GM19463 (cell line): ENCODE results near the gene TM6SF1.
"Not testable (repeated sequence)": the region's sequence is repeated elsewhere in the genome, so short reads cannot be mapped to it uniquely, and the experiment has no call there.

Experiments used
- ATAC-seq: cut with Tn5 transposase; IDR thresholded peaks from one replicate; pipeline ENCODE4 v1.9.1; 2021; ENCODE audit warnings: mild to moderate bottlenecking, moderate library complexity; ENCODE audit not compliant: unreplicated experiment

The TM6SF1 gene

DNA sequence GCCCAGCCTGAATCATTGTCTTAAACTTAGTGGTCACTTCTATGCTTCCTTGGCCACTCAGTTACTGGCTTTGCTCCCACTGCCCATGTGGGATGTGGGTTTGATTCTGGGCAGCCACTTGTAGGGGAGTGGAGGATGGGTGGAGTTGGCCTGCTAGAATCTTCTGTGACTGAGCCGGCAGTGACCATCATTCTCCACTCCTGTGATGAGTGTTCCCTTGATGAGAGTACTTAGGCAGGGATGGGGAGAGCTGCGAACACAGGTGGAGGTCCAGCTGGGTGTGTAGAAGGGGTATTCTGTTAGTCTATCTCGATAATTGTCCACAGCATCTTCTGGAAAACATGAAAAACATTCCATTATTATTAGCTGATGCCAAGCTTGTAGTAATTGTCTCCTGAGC is 8.0 kb downstream of the TM6SF1 start:
- ATAC-seq: no peak

DNA sequence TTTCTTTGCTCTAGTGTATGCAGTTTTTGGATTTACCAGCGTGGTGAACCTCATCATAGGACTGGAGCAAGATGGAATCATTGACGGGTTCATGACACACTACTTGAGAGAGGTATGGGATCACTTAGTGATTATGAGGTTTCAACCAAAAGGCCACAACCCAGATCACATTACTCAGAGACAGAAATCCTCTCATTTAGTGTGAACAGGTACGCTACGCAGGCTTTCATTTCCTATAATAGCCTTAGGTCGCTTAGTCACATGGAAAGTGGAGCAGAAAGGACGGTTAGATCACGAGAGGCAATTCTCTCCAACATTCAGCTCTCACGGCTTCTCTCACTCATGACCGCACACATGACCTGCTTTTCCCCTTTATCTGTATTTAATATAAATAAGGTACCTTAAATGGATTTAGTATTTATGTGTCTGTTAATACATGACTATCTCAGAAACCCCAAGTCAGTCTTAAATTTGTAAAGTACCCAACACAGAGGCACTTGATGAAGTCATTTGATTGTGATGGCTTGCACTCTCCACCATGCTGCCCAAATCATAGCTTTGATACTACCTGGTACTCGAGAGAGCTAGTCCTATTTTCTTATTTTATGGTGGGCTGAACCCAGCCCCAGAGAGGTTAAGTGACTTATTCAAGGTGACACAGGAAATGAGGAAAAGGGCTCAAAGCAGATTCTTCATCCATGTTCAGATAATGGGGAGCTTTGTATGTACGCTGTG is 8.6 kb downstream of the TM6SF1 start:
- peak; percentile 86 for ATAC-seq

GRCh38 chr15:83118291-83118827 is 10.9 kb downstream of the TM6SF1 start:
- no peak for ATAC-seq

DNA sequence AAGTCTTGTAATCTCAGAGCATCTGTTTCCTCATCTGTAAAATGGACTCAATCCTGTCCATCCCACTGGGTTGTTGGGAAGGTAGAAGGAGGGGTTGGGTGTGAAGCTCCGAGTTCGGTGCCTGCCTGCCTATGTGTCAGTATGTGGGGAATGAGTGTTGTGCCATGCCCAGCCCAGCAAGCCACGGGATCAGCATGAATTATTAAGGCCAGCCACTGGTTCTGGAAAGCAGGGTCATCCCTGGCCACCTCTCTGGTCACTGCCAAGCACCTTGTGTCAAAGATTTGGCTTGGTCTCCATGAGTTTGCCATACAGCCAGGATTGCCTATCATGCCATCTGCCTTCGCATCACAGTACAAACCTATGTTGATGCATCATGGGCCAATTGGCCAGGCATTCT is 11.5 kb downstream of the TM6SF1 start:
- ATAC-seq: no peak

DNA sequence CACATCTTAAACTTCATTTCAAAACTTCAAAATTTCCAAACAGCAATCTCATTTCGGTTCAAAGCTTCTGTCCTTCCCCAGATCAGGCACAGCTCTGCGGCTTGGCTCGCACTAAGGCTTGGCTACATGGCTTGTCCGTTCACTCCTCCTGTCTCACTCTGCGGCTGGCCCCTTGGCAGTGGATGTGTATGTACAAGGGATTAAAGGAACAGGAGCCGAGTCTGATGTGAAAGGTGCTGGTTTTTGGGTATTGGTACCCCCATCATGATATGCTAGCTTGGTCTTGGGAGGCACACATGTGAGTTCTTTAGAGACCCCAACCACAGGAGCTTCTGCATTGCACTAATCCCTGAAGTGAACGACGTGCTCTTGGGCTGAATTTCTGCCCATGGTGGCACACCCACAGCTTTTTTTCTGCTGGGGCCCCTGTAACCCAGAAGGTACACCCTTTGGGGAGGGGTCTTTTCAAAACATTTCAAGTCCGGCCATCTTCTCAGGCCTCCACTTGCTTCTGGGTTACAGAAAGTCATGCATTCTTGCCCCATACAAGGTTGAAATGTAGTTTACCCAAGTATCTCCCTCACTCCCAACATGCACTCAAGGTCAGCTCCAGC is 12.6 kb downstream of the TM6SF1 start:
- no peak for ATAC-seq

DNA sequence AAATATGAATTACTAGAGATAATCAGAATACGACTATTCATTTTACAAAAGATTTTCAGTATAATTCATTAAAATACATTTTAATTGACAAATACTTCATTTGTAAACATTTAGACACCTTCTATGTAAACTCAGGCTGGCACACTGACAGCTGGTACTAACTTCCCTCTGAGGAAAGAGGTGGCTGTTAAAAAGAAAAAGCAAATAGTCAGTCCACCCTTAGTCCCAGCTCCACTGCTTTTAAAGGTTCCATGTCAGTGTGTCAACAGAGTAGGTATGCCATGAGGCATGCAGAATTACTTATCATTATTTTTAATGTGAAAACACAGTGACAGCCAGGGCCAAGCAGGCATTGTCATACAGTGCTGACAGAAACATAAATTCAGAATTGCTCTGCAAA is 16.1 kb downstream of the TM6SF1 start:
- no peak for ATAC-seq

- no peak for ATAC-seq
These were observed 20.2 kb downstream of the TM6SF1 start for GRCh38 chr15:83127547-83128150.

- no peak for ATAC-seq
These were observed 22.3 kb downstream of the TM6SF1 start for GRCh38 chr15:83129791-83130190.

GRCh38 chr15:83132861-83133523 is 25.5 kb downstream of the TM6SF1 start:
- ATAC-seq: no peak

DNA sequence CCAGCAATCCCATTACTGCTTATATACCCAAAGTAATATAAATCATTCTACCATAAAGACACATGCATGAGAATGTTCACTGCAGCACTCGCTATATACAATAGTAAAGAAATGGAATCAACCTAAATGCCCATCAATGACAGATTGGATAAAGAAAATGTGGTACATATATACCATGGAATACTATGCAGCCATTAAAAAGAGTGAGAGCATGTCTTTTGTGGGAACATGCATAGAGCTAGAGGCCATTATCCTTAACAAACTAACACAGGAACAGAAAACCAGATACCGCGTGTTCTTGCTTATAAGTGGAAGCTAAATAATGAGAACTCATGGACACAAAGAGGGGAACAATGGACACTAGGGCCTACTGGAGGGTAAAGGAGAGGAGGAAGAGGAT is 34.7 kb downstream of the TM6SF1 start:
- not testable (repeated sequence) for ATAC-seq

- no peak for ATAC-seq
These were observed 37.3 kb downstream of the TM6SF1 start for GRCh38 chr15:83144771-83145170.

DNA sequence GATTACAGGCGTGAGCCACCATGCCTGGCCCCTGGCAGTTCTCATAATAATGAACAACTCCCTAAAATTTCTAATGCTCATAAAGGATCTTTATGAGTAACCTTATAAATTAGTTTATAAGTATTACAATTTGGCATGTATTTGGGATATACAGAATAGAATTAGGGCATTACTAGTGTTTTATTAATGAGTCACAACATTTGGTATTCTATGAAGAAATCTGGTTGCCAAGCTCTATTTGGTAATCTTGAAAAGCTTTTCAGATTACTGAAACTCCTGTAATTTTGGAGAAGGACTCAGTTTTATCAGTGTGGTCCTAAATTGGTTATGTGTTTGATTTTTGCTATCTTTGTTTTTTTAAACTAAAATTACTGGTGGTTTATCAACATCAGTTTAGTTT is 45.8 kb downstream of the TM6SF1 start:
- ATAC-seq: no peak

- ATAC-seq: no peak
These were observed 48.5 kb downstream of the TM6SF1 start for GRCh38 chr15:83155942-83156341.

GRCh38 chr15:83158393-83158792 is 50.9 kb downstream of the TM6SF1 start:
- no peak for ATAC-seq

- no peak for ATAC-seq
These were observed 53.3 kb downstream of the TM6SF1 start for GRCh38 chr15:83160741-83161140.

GRCh38 chr15:83163032-83163431 is 55.6 kb downstream of the TM6SF1 start:
- ATAC-seq: no peak

- ATAC-seq: no peak
These were observed 56.8 kb downstream of the TM6SF1 start for GRCh38 chr15:83164111-83164770.

DNA sequence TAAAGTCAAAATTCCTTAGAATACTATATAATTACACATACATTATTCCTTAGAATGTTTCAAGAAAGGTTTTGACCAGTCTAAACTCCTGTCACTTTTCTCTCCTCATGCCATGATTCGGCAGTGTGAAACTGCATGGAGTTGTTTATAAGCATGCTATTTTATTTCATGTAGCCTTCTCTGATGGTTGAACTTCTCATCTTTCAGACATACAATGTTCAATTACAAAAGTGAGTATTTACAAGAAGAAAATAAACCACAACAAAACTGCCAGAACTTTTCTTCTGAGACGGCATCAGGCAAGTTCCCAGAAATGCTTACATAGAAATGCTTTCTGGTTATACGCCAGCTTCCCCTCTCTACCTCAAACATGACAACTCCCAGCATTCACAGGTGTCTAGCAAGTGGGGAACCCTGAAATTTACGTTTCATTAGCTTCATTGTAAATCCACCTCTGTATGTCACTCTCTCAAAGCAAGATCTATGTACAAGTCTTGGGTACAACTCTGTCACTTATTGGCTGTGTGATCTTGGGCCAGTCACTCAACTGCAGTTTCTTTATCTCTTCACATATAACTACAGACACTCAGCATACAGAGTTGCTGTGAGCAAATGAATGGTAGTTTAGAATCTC is 57.4 kb downstream of the TM6SF1 start:
- ATAC-seq: no peak

DNA sequence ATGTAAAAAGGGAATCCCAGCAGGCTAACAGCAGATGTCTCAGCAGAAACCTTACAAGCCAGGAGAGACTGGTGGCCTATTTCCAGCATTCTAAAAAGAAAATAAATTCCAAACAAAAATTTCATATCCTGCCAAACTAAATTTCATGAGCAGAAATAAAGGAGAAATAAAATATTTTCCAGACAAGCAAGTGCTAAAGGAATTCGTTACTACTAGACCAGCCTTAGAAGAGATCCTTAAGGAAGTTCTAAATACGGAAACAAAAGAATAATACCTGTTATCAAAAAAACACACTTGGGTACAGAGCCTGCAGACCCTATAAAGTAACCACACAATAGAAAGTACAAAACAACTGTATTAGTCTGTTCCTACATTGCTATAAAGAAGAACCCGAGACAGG is 58.8 kb downstream of the TM6SF1 start:
- no peak for ATAC-seq

DNA sequence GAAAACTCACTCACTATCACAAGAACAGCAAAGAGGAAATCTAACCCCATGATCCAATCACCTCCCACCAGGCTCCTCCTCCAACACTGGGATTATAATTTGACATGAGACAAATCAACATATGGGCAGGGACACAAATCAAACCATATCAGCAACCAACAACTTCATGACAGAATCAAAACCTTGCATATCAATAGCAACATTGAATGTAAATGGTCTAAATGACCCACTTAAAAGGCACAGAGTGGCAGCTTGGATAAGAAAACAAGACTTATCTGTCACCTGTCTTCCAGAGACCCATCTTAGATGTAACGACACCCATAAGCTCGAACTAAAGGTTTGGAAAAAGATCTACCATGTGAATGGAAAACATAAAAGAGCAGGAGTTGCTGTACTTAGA is 59.4 kb downstream of the TM6SF1 start:
- ATAC-seq: no peak

DNA sequence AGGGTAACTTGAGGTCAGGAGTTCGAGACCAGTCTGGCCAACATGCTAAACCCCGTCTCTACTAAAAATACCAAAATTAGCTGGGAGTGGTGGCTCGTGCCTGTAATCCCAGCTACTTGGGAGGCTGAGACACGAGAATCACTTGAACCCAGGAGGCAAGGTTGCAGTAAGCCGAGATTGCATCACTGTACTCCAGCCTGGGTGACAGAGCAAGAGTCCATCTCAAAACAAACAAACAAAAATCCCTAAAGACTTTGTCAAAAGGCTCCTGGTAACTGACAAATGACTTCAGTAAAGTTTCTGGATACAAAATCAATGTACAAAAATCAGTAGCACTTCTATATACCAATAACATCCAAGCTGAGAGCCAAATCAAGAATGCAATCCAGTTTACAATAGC is 62.1 kb downstream of the TM6SF1 start:
- ATAC-seq: not testable (repeated sequence)
